Liver (tissue), 9 donors: ENCODE measurements around the gene NDUFAF8. TPM values are rescaled to one million over a fixed set of nuclear protein-coding genes. Genes with fewer than 3 reads are reported as not detected.

Experiments used
- DNase-seq: peaks from one replicate; pipeline ENCODE4 v3.0.0-alpha.2; 2017; ENCODE audit warnings: low spot score
- H3K27ac ChIP-seq, 2 donors: one replicate each; pipeline ENCODE4 v1.7.0; 2013; ENCODE audit warnings: inconsistent platforms in 2 of 2, low read length in 2 of 2, control low read depth in 1 of 2, low read depth in 1 of 2, mild to moderate bottlenecking in 1 of 2
- H3K27me3 ChIP-seq, 4 donors: one replicate each; pipeline versions ENCODE4 v1.6.1 to v1.7.0; 2013; ENCODE audit warnings: low read length in 3 of 4, inconsistent platforms in 1 of 4, mild to moderate bottlenecking in 1 of 4, moderate library complexity in 1 of 4; ENCODE audit not compliant: control insufficient read depth in 4 of 4, insufficient read depth in 4 of 4
- H3K36me3 ChIP-seq, 4 donors: one replicate each; pipeline versions ENCODE4 v1.6.1 to v1.7.0; 2013; ENCODE audit warnings: low read length in 3 of 4, mild to moderate bottlenecking in 3 of 4, low read depth in 1 of 4, moderate library complexity in 1 of 4; ENCODE audit not compliant: control insufficient read depth in 4 of 4, insufficient read depth in 3 of 4
- H3K4me1 ChIP-seq, 4 donors: one replicate each; pipeline versions ENCODE4 v1.6.1 to v1.7.0; 2013; ENCODE audit warnings: low read length in 3 of 4, mild to moderate bottlenecking in 3 of 4, moderate library complexity in 1 of 4; ENCODE audit not compliant: control insufficient read depth in 4 of 4, insufficient read depth in 4 of 4
- H3K4me3 ChIP-seq, 3 donors: one replicate each; pipeline versions ENCODE4 v1.6.1 to v1.7.0; 2013; ENCODE audit warnings: low read length in 3 of 3, control low read depth in 1 of 3, low read depth in 1 of 3, mild to moderate bottlenecking in 1 of 3
- H3K9ac ChIP-seq, 2 donors: one replicate each; pipeline ENCODE4 v1.7.0; 2013; ENCODE audit warnings: low read length in 2 of 2, mild to moderate bottlenecking in 2 of 2, moderate library complexity in 2 of 2, control low read depth in 1 of 2, low read depth in 1 of 2
- H3K9me3 ChIP-seq, 4 donors: one replicate each; pipeline versions ENCODE4 v1.6.1 to v1.7.0; 2013; ENCODE audit warnings: low read length in 3 of 4; ENCODE audit not compliant: control insufficient read depth in 4 of 4
- ATF3 ChIP-seq: IDR thresholded peaks from 2 replicates; pipeline ENCODE4 v1.6.1; 2016; ENCODE audit warnings: antibody characterized with exemption
- CTCF ChIP-seq: fragments of 150-350 bp; IDR thresholded peaks from 2 replicates; pipeline ENCODE4 v1.5.1; 2017; ENCODE audit warnings: improper control_type of control experiment, low read depth, low read length; ENCODE audit not compliant: missing input control
- EGR1 ChIP-seq, 2 donors: IDR thresholded peaks; 2 replicates each; pipeline ENCODE4 v1.6.1; 2016 to 2018; ENCODE audit warnings: antibody characterized with exemption in 2 of 2, low read depth in 2 of 2
- FOXA1 ChIP-seq: IDR thresholded peaks from 2 replicates; pipeline ENCODE4 v1.6.1; 2016; ENCODE audit warnings: antibody characterized with exemption
- FOXA2 ChIP-seq: IDR thresholded peaks from 2 replicates; pipeline ENCODE4 v1.6.1; 2016; ENCODE audit warnings: antibody characterized with exemption
- GABPA ChIP-seq, 2 donors: IDR thresholded peaks in 1 of 2; conservative IDR thresholded peaks in 1 of 2; 2 replicates each; pipeline ENCODE4 v1.6.1; 2016; ENCODE audit warnings: antibody characterized with exemption in 2 of 2, mild to moderate bottlenecking in 1 of 2, moderate library complexity in 1 of 2
- HNF4A ChIP-seq, 2 donors: conservative IDR thresholded peaks; 2 replicates each; pipeline ENCODE4 v1.6.1; 2016; ENCODE audit warnings: antibody characterized with exemption in 2 of 2, mild to moderate bottlenecking in 2 of 2
- HNF4G ChIP-seq: IDR thresholded peaks from 2 replicates; pipeline ENCODE4 v1.6.1; 2016; ENCODE audit warnings: antibody characterized with exemption
- JUND ChIP-seq, 2 donors: IDR thresholded peaks; 2 replicates each; pipeline ENCODE4 v1.6.1; 2016; ENCODE audit warnings: antibody characterized with exemption in 2 of 2
- MAX ChIP-seq: IDR thresholded peaks from 2 replicates; pipeline ENCODE4 v1.6.1; 2016; ENCODE audit warnings: antibody characterized with exemption
- NR2F2 ChIP-seq: IDR thresholded peaks from 2 replicates; pipeline ENCODE4 v1.6.1; 2016; ENCODE audit warnings: antibody characterized with exemption
- RAD21 ChIP-seq, 2 donors: IDR thresholded peaks; 2 replicates each; pipeline ENCODE4 v1.6.1; 2016; ENCODE audit warnings: antibody characterized with exemption in 2 of 2, mild to moderate bottlenecking in 2 of 2
- RXRA ChIP-seq, 2 donors: IDR thresholded peaks; 2 replicates each; pipeline ENCODE4 v1.6.1; 2017 to 2018; ENCODE audit warnings: antibody characterized with exemption in 2 of 2, mild to moderate bottlenecking in 1 of 2
- SP1 ChIP-seq: IDR thresholded peaks from 2 replicates; pipeline ENCODE4 v1.6.1; 2018; ENCODE audit warnings: antibody characterized with exemption, mild to moderate bottlenecking
- TAF1 ChIP-seq: conservative IDR thresholded peaks from 2 replicates; pipeline ENCODE4 v1.6.1; 2016; ENCODE audit warnings: antibody characterized with exemption, mild to moderate bottlenecking
- YY1 ChIP-seq: IDR thresholded peaks from 2 replicates; pipeline ENCODE4 v1.6.1; 2016; ENCODE audit warnings: antibody characterized with exemption, mild to moderate bottlenecking
- ZBTB33 ChIP-seq: IDR thresholded peaks from 2 replicates; pipeline ENCODE4 v1.6.1; 2016; ENCODE audit warnings: antibody characterized with exemption
- WGBS: extraction: QIAGEN DNeasy Blood & Tissue Kit; methylation state at CpG from one replicate; pipeline ENCODE4 v1.1.7; 2013; 5-methylcytosine and 5-hydroxymethylcytosine counted together
- polyA plus RNA-seq, 2 donors: library from polyadenylated mRNA; stranded (reverse) in 1 of 2; unstranded in 1 of 2; fragments of 200-250 nt in 1 of 2; fragments of >200 nt in 1 of 2; fragmentation: Nextera tagmentation in 1 of 2; extraction: Ambion mirVana in 1 of 2; gene quantifications; one replicate each; pipeline versions ENCODE4 v1.2.1 to v1.2.3, GENCODE V29; 2013 to 2015
- total RNA-seq, 2 donors: library from RNA; depleted of rRNA; stranded (reverse); fragments of >200 nt; gene quantifications; one replicate each; pipeline ENCODE4 v1.2.3, GENCODE V29; 2014
- donor health status: healthy.
- donor health status: healthy.
- donor health status: healthy.
- donor health status: healthy.
- donor health status: healthy.

The NDUFAF8 gene
- total and polyA plus RNA-seq, 4 donors: 8.3 to 67.4 (median 15.5) TPM

- H3K9me3 ChIP-seq: no peaks in the 10 kb centered on the region
- WGBS: 96% methylated on average over 21 of the region's 21 CpGs
These were observed 41.2 kb upstream of the NDUFAF8 start for GRCh38 chr17:81197831-81198490.

GRCh38 chr17:81198826-81199481 lies 40.2 kb upstream of the NDUFAF8 start:
- Histone ChIP-seq H3K9ac (no peak overlapping the region), H3K27me3 (no peaks in the 10 kb centered on the region), H3K9me3 (no peaks in the 10 kb centered on the region), H3K4me3 (no peak overlapping the region), H3K36me3 (no peaks in the 10 kb centered on the region), H3K27ac (no peak overlapping the region), H3K4me1 (no peaks in the 10 kb centered on the region)
- no peak for DNase-seq
- 95% methylated on average over 22 of the region's 22 CpGs for WGBS
- TF ChIP-seq YY1 (no peak), MAX (no peak), HNF4G (no peak), HNF4A (conservative IDR thresholded peaks at IDR 0.05) (no peak), SP1 (no peak), FOXA2 (no peak), FOXA1 (no peak), NR2F2 (no peak), ATF3 (no peak), GABPA (IDR thresholded peaks at IDR 0.05 in 1 of 2, conservative IDR thresholded peaks at IDR 0.05 in 1 of 2) (no peak)

More at GRCh38 chr17:81197831-81198490, 41.2 kb upstream of the NDUFAF8 start:
- no peaks in the 10 kb centered on the region for H3K36me3 ChIP-seq
- H3K9ac ChIP-seq: no peak overlapping the region
- no peaks in the 10 kb centered on the region for H3K4me1 ChIP-seq
- no peak for TF ChIP-seq YY1
- no peak for TF ChIP-seq ZBTB33
- no peak for TF ChIP-seq FOXA2
- TF ChIP-seq TAF1: no peak
- no peak for TF ChIP-seq NR2F2
- TF ChIP-seq MAX: no peak
- no peak for TF ChIP-seq SP1
- TF ChIP-seq FOXA1: no peak
- TF ChIP-seq EGR1 (IDR thresholded peaks at IDR 0.05; ENCODE audit: low read depth in 2 of 2): no peak
- TF ChIP-seq HNF4G: no peak
- no peak for TF ChIP-seq RXRA (IDR thresholded peaks at IDR 0.05)
- no peak for TF ChIP-seq JUND (IDR thresholded peaks at IDR 0.05)
- TF ChIP-seq HNF4A (conservative IDR thresholded peaks at IDR 0.05): no peak
- H3K4me3 ChIP-seq: no peak overlapping the region
- H3K27me3 ChIP-seq: no peaks in the 10 kb centered on the region
- H3K27ac ChIP-seq: no peak overlapping the region
- no peak for DNase-seq

- Histone ChIP-seq H3K27me3 (no peaks in the 10 kb centered on the region), H3K36me3 (no peaks in the 10 kb centered on the region)
- 96% methylated on average over 18 of the region's 18 CpGs for WGBS
- no peak for TF ChIP-seq JUND (IDR thresholded peaks at IDR 0.05)
- no peak for TF ChIP-seq SP1
- no peak for TF ChIP-seq RAD21 (IDR thresholded peaks at IDR 0.05)
- TF ChIP-seq FOXA1: no peak
- TF ChIP-seq MAX: no peak
- no peak for TF ChIP-seq EGR1 (IDR thresholded peaks at IDR 0.05; ENCODE audit: low read depth in 2 of 2)
- no peak for TF ChIP-seq YY1
- TF ChIP-seq FOXA2: no peak
- no peak for TF ChIP-seq RXRA (IDR thresholded peaks at IDR 0.05)
- no peak for TF ChIP-seq HNF4A (conservative IDR thresholded peaks at IDR 0.05)
- no peak for TF ChIP-seq ATF3
- no peak for TF ChIP-seq ZBTB33
- TF ChIP-seq CTCF: no peak
- TF ChIP-seq HNF4G: no peak
These were observed 39.7 kb upstream of the NDUFAF8 start for GRCh38 chr17:81199482-81199830.

More at GRCh38 chr17:81199482-81199830, 39.7 kb upstream of the NDUFAF8 start:
- Histone ChIP-seq H3K4me3 (no peak overlapping the region), H3K9ac (no peak overlapping the region), H3K4me1 (no peaks in the 10 kb centered on the region), H3K27ac (no peak overlapping the region), H3K9me3 (no peaks in the 10 kb centered on the region)
- DNase-seq: no peak
